Sigmoid colon (tissue), 4 donors: ENCODE data around the gene METAP1D.
"Not testable (repeated sequence)": the region's sequence is repeated elsewhere in the genome, so short reads cannot be mapped to it uniquely, and the experiment has no call there.

ENCODE experiments used
- EP300 ChIP-seq, 4 donors: sonication (generic); formaldehyde crosslinking; IDR thresholded peaks; one replicate each; pipeline ENCODE4 v1.6.1; 2017; ENCODE audit warnings: antibody characterized with exemption in 4 of 4
- TF ChIP-seq, protein P1 (sequence below), 4 experiments: fragments of 450-650 bp in 3 of 4; fragments of 200-600 bp in 1 of 4; IDR thresholded peaks; one replicate each; pipeline ENCODE4 v1.5.1; 2016 to 2019; ENCODE audit warnings: antibody characterized with exemption in 4 of 4, mild to moderate bottlenecking in 3 of 4, moderate library complexity in 2 of 4

- TF ChIP-seq, protein P1, sequence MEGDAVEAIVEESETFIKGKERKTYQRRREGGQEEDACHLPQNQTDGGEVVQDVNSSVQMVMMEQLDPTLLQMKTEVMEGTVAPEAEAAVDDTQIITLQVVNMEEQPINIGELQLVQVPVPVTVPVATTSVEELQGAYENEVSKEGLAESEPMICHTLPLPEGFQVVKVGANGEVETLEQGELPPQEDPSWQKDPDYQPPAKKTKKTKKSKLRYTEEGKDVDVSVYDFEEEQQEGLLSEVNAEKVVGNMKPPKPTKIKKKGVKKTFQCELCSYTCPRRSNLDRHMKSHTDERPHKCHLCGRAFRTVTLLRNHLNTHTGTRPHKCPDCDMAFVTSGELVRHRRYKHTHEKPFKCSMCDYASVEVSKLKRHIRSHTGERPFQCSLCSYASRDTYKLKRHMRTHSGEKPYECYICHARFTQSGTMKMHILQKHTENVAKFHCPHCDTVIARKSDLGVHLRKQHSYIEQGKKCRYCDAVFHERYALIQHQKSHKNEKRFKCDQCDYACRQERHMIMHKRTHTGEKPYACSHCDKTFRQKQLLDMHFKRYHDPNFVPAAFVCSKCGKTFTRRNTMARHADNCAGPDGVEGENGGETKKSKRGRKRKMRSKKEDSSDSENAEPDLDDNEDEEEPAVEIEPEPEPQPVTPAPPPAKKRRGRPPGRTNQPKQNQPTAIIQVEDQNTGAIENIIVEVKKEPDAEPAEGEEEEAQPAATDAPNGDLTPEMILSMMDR (IDR thresholded peaks at IDR 0.05): not testable (repeated sequence)
- TF ChIP-seq EP300 (IDR thresholded peaks at IDR 0.05): not testable (repeated sequence)
Observed at GRCh38 chr2:172114176-172114575, 114.4 kb downstream of the METAP1D start.
